Activated CD4-positive, alpha-beta T cell treated with anti-CD3 and anti-CD28 coated beads, Interleukin-10, Interleukin-2, amounts not matched to agents 100 ng/mL and 50 ng/mL, durations not matched to agents 16 hours and 8 hours (primary cell): Measurements from ENCODE around the gene RANBP9.

Experiments used
- DNase-seq: peaks from one replicate; pipeline ENCODE4 v3.0.0-alpha.2; 2020

Gene RANBP9

GRCh38 chr6:13710552-13711323, 897 bp downstream of the RANBP9 start:
- DNase-seq = no peak

- no peak for DNase-seq
Measured at GRCh38 chr6:13709689-13710551, 1.7 kb downstream of the RANBP9 start.

GRCh38 chr6:13708736-13709135, 2.9 kb downstream of the RANBP9 start:
- DNase-seq = no peak

DNA sequence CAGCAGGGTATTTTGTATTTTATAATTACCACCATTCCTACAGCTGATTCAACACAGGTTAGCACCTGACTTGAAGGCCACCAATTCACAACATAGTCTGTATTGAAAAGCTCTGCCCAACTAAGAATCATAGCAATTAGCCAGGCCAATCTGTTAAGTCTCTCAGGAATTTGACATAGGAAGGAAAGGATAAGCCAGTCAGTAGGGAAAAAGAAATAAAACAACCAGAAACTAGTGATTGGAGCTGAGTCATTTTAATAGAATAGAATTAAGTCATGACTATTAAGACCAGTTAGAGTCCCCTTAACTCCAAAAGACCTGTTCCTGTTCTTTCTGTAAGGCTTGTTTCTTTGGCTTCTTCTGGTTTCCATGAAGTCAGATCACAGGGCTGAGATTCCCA, 8.1 kb downstream of the RANBP9 start:
- DNase-seq = no peak

- no peak for DNase-seq
Measured at GRCh38 chr6:13702809-13703302, 8.8 kb downstream of the RANBP9 start.

GRCh38 chr6:13700232-13700631, 11.4 kb downstream of the RANBP9 start:
- DNase-seq = no peak

DNA sequence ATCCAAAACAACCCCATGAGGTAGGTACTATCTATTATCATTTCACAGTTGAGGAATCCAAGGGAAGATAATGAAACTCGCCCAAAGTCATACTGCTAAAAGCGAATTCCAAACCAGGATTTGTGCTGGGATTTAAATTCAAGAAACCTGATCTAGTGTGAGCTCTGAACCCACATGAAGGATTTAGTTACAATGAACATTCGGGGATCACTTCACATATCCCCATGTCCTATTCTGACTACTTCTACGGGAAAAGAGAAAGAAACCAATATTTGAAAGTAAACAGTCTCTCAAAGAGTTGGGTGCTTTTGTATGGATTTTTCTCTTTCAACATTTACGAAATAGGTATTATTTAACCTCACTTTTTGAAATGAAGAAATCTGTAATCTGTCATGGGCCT, 12.9 kb downstream of the RANBP9 start:
- DNase-seq = no peak

- no peak for DNase-seq
Measured at GRCh38 chr6:13697857-13698256, 13.8 kb downstream of the RANBP9 start.

DNA sequence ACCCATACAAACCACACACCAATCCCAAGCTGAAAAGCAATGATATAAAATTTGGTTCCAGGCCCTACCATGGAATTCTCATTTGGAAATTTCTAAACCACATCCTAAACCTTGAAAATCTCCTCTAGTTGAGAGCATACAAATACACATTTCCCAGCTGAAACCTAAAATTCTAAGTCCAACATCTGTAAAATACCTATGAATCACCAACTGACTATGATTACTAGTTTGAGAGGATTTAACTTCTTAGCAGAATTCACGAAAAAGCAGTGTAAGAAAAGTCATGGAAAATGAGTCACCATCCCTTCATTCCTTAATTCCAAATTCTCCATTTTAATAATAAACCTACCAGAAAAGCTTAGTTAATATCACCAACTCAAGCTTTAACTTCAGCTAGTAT, 15.4 kb downstream of the RANBP9 start:
- DNase-seq = no peak

DNA sequence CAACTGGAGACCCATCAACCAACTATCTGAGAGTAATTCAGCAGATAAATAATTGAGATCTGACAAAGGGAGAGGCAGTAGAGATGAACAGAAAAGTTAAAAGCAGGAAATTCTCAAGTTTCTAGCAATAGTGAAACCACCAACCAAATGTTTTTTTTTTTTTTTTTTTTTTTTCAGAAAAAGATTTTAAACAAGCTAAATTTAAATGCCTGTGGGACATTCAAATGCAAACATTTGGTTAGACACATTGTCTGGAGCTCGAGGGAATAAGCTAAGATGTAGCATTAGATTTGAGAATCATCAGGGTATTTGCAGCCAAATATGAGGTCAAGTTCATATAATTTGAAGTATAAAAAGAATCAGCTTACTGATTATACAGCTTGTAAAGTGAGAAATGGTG, 16.4 kb downstream of the RANBP9 start:
- no peak for DNase-seq

- DNase-seq = no peak
Measured at GRCh38 chr6:13694562-13694961, 17.1 kb downstream of the RANBP9 start.

DNA sequence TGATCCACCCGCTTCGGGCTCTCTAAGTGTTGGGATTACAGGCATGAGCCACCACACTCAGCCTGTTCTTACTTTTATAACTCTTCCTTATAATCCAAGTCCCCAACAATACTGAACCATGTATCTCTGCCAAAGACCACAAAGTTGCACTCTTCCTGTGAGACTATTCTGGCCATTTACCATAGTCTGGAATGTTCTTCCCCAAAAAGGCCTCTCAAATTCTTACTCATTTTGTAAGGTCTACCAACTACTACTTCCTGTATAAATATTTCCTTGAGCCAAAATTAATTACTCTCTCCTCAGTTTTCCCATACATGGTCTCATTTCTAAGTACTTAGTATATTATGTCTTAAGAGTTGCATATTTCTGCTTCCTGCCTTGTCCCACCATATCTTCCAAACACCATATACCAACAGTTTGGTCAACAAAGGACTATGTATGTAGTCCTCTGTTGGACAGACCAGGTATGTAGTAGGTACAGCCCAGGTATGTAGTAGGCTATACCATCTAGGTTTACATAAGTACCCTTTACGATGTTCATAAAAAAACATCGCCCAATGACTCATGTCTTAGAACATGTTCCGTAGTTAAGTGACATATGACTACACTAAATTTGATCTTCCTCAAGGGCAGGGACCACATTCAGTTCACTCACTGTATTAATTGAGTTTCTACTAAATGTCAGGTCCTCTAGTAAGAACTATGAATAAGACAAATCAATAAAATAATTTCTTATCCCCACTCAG, 22.0 kb downstream of the RANBP9 start:
- no peak for DNase-seq

DNA sequence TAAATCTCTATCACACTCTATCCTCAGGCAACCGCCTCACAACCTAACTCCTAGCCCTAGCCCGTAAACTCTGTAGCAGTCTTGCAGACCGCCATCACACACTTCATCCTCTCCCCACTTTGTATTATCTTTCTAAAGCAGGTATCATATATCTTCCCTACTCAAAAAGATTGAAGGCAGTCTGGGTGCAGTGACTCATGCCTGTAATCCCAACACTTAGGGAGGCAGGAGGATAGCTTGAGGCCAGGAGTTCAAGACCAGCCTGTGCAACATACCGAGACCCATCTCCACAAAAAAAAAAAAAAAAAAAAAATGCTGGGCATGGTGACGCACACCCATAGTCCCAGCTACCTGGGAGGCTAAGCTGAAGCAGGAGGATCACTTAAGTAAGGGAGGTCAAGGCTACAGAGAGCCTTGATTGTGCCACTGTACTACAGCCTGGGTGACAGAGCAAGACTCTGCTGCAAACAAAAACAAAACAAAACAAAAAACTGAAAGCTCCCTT, 22.9 kb downstream of the RANBP9 start:
- no peak for DNase-seq

DNA sequence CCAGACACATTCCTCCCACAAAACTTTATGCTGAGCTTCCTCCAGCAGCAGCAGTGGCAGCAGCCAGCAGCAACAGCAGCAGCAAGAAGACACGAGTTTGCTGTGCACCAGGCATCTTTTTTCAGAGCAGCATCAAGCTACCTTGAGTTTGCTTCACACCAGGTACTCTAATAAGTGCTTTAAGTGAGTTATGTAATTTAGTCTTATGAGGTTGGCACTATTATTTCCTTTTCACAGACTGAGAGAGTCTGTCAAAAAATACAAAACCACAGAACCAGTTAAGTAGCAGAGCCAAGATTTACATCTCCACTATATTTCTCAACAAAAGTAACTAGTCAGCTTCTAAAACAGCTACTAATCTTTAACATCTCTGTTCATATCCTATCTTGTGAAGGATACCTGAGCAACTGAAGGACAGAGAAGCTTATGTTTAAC, 23.7 kb downstream of the RANBP9 start:
- DNase-seq = no peak

DNA sequence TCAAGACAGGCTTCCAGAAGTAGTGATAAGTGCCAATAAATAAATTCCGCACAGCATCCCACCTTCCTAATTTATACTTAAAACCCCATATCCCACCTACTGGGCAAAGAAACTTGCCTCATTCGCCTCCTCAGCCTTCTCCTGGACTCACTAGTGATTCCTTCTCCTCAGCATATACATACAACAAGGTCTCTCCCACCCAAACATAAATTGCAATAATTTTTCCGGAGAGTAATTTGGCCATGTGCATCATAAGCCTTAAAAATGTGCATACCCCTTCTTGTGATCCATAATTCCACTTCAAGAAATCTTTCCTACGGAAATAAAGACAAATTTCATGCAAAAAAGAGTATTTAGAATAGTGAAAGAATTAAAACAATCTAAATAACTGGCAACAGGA, 26.8 kb downstream of the RANBP9 start:
- DNase-seq = no peak

DNA sequence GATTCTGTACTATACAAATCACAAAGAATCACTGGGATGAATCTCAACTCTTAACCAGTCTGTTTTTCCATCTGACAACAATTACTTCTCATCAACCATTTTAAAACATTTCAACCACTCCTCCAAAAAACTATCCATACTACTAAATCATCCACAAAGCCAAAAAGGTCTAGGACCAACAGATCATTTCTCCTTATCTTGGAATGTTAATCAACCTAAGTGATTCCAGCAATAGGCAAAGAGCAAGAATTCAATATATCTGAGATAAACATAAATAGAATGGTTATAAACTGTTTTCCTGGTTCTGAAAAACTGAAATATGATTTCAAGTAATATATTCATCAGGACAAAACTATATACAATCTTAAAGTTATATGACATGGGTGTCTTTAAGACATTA, 28.6 kb downstream of the RANBP9 start:
- DNase-seq = no peak

DNA sequence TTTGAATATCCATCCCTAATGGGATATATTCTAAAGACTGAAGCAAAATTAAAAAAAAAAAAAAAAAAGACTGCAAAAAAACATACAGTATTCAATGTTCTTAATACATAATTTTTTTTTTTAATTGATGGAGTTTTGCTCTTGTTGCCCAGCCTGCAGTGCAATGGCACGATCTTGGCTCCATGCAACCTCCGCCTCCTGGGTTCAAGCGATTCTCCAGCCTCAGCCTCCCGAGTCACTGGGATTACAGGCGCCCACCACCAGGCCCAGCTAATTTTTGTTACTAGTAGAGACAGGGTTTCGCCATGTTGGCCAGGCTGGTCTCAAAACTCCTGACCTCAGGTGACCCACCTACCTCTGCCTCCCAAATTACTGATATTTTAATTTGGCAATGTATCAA, 29.3 kb downstream of the RANBP9 start:
- DNase-seq = no peak

DNA sequence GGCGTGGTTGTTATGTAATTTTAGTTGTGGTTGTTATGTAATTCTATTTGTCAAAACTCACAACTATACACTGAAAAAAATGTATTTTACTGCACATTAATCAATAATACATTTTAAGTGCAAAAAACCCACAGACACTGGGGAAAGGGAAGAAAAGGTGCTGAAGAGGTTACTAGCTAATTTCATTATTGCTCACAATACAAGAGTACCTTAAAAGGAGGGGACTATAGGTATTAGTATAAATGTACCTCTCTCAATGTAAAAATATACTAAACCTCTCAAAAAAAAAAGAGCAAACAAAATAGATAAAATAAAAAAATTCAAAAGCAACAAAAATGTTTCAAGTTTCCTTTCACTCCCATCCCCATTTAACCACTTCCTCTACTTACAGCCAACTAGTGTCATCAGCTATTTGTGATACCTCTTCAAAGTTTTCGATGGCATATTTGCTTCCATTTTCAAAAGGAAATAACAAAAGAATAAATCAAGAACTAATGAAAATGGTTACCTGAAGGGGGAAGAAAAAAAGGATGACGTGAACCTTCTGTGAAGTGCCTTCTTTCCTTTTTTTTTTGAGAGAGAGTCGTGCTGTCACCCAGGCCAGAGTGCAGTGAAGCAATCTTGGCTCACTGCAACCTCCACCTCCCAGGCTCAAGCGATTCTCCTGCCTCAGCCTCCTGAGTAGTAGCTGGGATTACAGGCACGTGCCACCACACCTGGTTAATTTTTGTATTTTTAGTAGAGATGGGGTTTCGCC, 30.2 kb downstream of the RANBP9 start:
- peak; percentile 25 for DNase-seq

GRCh38 chr6:13680448-13680968, 31.1 kb downstream of the RANBP9 start:
- no peak for DNase-seq

DNA sequence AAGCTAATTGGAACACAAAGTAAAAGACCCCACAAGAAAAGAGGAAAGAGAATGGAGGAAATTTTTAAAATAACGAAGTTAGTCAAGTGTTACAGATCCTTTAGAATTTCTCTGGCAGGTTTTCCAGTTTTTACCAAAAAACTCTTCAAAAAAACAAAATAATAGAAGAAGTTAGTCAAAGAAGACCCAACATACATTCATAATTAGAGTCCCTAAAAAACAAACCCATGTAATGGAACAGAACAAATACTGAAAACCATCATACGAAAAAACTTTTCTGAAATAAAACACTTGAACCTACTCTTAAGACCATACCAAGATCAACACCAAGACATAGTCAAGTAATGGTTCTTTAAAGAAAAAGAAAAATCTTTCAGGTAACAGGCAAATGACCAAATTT, 31.6 kb downstream of the RANBP9 start:
- no peak for DNase-seq

DNA sequence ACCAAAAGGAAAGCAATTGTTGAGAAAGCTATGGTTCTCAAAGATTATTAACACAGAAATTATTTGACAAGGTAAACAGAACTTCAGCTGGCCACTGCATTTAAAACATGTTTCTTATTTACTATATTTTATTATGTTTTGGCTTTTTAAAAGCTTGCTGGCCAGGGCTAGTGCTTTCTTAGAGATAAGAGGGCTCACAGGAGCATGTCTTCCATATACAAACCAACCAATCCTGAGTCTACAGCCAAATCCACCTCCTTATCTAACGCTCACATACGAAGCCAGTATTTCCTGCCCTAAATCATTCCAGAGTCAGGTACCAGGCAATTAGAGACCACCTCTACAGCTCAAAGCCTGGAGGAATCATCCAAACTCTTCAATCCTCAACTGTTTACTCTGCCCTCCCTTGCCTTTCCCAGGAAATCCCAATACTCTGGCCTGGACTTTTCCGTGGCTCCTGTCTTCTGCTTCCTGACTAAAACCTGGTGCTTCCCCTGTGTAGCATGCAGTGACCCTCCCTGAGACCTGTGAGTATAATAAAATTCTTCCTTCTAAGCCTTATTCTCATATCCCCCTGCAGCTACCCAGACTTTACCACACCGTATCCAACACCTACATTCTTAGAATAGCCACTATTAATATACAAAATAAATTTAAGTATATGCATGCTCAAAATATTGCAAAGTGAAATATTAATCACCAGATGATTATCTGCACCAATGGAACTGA, 33.2 kb downstream of the RANBP9 start:
- no peak for DNase-seq
